CD4-positive, alpha-beta memory T cell (primary cell): ENCODE results near the gene FAM120C. TPM values are rescaled to one million over a fixed set of nuclear protein-coding genes. Genes with fewer than 3 reads are reported as not detected.
A peak's percentile ranks its signal among the peaks of the same experiment; 100 is the strongest.

ENCODE experiments used
- CTCF ChIA-PET: fragments of 350-600 bp; sonication (Branson Sonifier 250); formaldehyde crosslinking; loops from one replicate; lab custom pipeline; 2021; ENCODE audit warnings: inconsistent platforms; ENCODE audit not compliant: partially characterized antibody; lab: Charles Lee
- POLR2A ChIA-PET: fragments of 350-600 bp; sonication (Branson Sonifier 250); formaldehyde crosslinking; loops from one replicate; lab custom pipeline; 2021; ENCODE audit not compliant: partially characterized antibody; lab: Charles Lee
- DNase-seq, 5 donors: peaks; one replicate each; pipeline versions ENCODE4 v3.0.0 to v3.0.0-alpha.2; 2020 to 2022; ENCODE audit warnings: mixed read lengths in 1 of 5
- H3K27ac ChIP-seq: one replicate; pipeline ENCODE4 v1.7.0; 2013; ENCODE audit warnings: low read depth, low read length
- H3K27me3 ChIP-seq: 2 replicates; pipeline ENCODE4 v1.7.0; 2013; ENCODE audit warnings: mild to moderate bottlenecking, low read length, moderate library complexity; ENCODE audit not compliant: insufficient read depth
- H3K36me3 ChIP-seq: 2 replicates; pipeline ENCODE4 v1.7.0; 2013; ENCODE audit warnings: mild to moderate bottlenecking, low read length, moderate library complexity; ENCODE audit not compliant: insufficient read depth
- H3K4me1 ChIP-seq: 2 replicates; pipeline ENCODE4 v1.7.0; 2013; ENCODE audit warnings: mild to moderate bottlenecking, low read length, moderate library complexity; ENCODE audit not compliant: insufficient read depth
- H3K4me3 ChIP-seq, 2 donors: one replicate each; pipeline ENCODE4 v1.7.0; 2013; ENCODE audit warnings: low read length in 2 of 2, mild to moderate bottlenecking in 1 of 2
- H3K9me3 ChIP-seq, 2 donors: one replicate each; pipeline ENCODE4 v1.7.0; 2013; ENCODE audit warnings: low read length in 2 of 2, control low read depth in 1 of 2; ENCODE audit not compliant: control insufficient read depth in 1 of 2
- H3K27ac Mint-ChIP-seq, 7 donors: one replicate each; pipeline ENCODE4 v1.8.0; 2020 to 2021; ENCODE audit warnings: mixed read lengths in 7 of 7, mild to moderate bottlenecking in 6 of 7, inconsistent platforms in 3 of 7, moderate library complexity in 3 of 7
- H3K27me3 Mint-ChIP-seq, 2 donors: one replicate each; pipeline ENCODE4 v1.8.0; 2020 to 2021; ENCODE audit warnings: mixed read lengths in 2 of 2
- H3K36me3 Mint-ChIP-seq, 2 donors: one replicate each; pipeline ENCODE4 v1.8.0; 2020 to 2021; ENCODE audit warnings: mixed read lengths in 2 of 2, inconsistent platforms in 1 of 2, mild to moderate bottlenecking in 1 of 2
- H3K4me1 Mint-ChIP-seq, 4 donors: one replicate each; pipeline ENCODE4 v1.8.0; 2020 to 2021; ENCODE audit warnings: mixed read lengths in 4 of 4, mild to moderate bottlenecking in 1 of 4
- H3K4me3 Mint-ChIP-seq, 8 donors: one replicate each; pipeline ENCODE4 v1.8.0; 2020 to 2021; ENCODE audit warnings: mixed read lengths in 8 of 8, mild to moderate bottlenecking in 7 of 8, moderate library complexity in 6 of 8, inconsistent platforms in 3 of 8
- H3K9me3 Mint-ChIP-seq, 8 donors: one replicate each; pipeline ENCODE4 v1.8.0; 2020 to 2021; ENCODE audit warnings: mixed read lengths in 8 of 8, mild to moderate bottlenecking in 5 of 8, inconsistent platforms in 3 of 8, moderate library complexity in 1 of 8
- intact Hi-C: fragments of 100-400 bp; cut with micrococcal nuclease; formaldehyde crosslinking; loops from one replicate; pipeline ENCODE4 v1.15.1; 2023
- polyA plus RNA-seq, 2 donors: library from polyadenylated mRNA; unstranded; fragments of 300-500 nt; fragmentation: Illumina TruSeq; gene quantifications; one replicate each; pipeline ENCODE4 v1.2.3, GENCODE V29; 2021
- total RNA-seq, 2 experiments: library from RNA; stranded (reverse); gene quantifications; one replicate each; pipeline ENCODE4 v1.2.3, GENCODE V29; 2021

The FAM120C gene
- total and polyA plus RNA-seq, 4 experiments from 2014 or later, result 4.0 to 21.1 (median 11.4) TPM

DNA sequence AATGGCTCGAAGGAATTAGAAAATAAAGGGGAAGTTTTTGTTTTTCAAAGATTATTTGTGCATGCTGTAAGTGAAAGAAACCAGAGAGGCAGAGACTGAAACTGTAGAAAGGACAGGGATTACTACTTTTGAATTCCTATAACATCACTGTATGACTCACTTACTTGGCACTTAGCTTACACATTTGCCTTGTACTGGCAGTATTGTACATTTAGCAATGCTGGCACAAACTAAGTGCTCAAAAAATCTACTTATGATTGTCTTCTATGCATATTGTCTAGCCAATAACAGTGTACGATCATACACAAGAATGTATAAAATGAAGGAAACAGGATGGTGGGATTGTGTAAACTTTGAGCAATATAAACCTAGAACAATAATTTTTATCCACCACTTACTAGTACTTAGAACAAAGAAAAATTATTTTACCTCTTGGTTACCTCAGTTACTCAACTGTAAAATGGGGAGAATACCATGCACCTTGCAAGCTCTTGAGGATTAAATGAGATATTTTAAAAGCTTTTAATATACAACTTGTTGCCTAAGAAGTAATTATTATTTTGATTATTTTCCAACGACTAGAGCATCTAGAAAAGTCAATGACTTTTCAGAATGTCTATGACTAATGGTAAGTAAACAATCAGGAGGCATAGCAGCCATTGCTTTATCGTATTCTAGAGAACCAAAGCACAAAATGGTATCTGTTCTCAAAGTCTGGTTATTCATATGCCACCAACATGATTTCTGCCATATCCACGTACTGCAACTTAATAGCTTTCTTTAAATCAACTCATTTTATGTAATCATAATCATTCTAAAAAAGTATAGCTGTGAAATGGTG, 4.7 kb downstream of the FAM120C start:
- intact Hi-C loops, result no loop called here
- peaks cover 13 to 31% of the 10 kb centered on the region in 2 donors for H3K36me3 Mint-ChIP-seq
- no peaks in the 10 kb centered on the region for H3K27me3 ChIP-seq
- H3K4me1 ChIP-seq, result peaks cover 29% of the 10 kb centered on the region
- POLR2A ChIA-PET, result no interaction called here
- H3K9me3 Mint-ChIP-seq, result peaks cover 0 to 2% (median 0%) of the 10 kb centered on the region in 8 donors
- no peak overlapping the region for H3K27ac ChIP-seq
- H3K4me1 Mint-ChIP-seq, result peaks cover 32 to 58% (median 50%) of the 10 kb centered on the region in 4 donors
- H3K27ac Mint-ChIP-seq, result peak overlapping the region in 2 of 7 donors; percentile 53 to 78
- no peaks in the 10 kb centered on the region for H3K9me3 ChIP-seq
- CTCF ChIA-PET, result no interaction called here
- no peak for DNase-seq
- H3K4me3 ChIP-seq, result no peak overlapping the region
- no peaks in the 10 kb centered on the region for H3K27me3 Mint-ChIP-seq
- H3K4me3 Mint-ChIP-seq, result peak overlapping the region in 1 of 8 donors; percentile 41
- no peaks in the 10 kb centered on the region for H3K36me3 ChIP-seq

DNA sequence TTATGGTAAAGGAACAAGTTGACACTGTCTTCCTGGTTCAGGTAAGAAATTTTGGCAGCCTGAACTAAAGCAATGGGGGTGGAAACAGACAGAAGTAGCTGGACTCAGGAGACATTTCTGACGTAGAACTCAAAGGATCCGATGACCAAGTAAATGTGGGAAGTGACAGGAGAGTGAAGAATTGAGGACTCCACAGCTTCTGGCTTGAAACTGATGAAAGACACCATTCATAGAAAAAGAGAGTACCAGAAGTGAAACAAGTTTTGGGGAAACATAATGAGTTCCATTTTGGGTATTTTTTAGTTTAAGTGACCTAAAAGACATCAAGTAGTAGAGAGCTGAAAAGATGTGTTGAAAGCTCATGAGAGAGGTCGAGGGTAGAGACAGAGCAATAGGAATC, 5.7 kb downstream of the FAM120C start:
- Mint-ChIP-seq H3K27me3 (no peaks in the 10 kb centered on the region), H3K4me3 (no peak overlapping the region), H3K27ac (peak overlapping the region in 1 of 7 donors; percentile 22), H3K36me3 (peaks cover 15 to 31% of the 10 kb centered on the region in 2 donors), H3K9me3 (peaks cover 0 to 2% (median 0%) of the 10 kb centered on the region in 8 donors), H3K4me1 (peaks cover 32 to 57% (median 49%) of the 10 kb centered on the region in 4 donors)
- H3K27me3 ChIP-seq, result no peaks in the 10 kb centered on the region
- DNase-seq, result no peak
- CTCF ChIA-PET, result no interaction called here
- H3K4me1 ChIP-seq, result peaks cover 29% of the 10 kb centered on the region
- no peaks in the 10 kb centered on the region for H3K9me3 ChIP-seq
- no peak overlapping the region for H3K4me3 ChIP-seq
- no peak overlapping the region for H3K27ac ChIP-seq
- H3K36me3 ChIP-seq, result no peaks in the 10 kb centered on the region
- intact Hi-C loops, result no loop called here
- POLR2A ChIA-PET, result no interaction called here

- H3K9me3 ChIP-seq, result no peaks in the 10 kb centered on the region
- Mint-ChIP-seq H3K9me3 (no peaks in the 10 kb centered on the region), H3K27ac (no peak overlapping the region), H3K4me1 (peaks cover 4 to 26% (median 17%) of the 10 kb centered on the region in 4 donors), H3K4me3 (no peak overlapping the region), H3K27me3 (no peaks in the 10 kb centered on the region), H3K36me3 (peaks cover 15 to 17% of the 10 kb centered on the region in 2 donors)
- ChIA-PET CTCF (no interaction called here), POLR2A (interaction anchor here (1.0 kb wide), 1 partner anchor 10 kb away, joined by 3 read pairs; the partner anchor contains the start of gene FAM120C)
- intact Hi-C loops, result no loop called here
- H3K36me3 ChIP-seq, result no peaks in the 10 kb centered on the region
- H3K27ac ChIP-seq, result no peak overlapping the region
- H3K4me3 ChIP-seq, result no peak overlapping the region
- H3K4me1 ChIP-seq, result peaks cover 2% of the 10 kb centered on the region
- no peak for DNase-seq
- H3K27me3 ChIP-seq, result no peaks in the 10 kb centered on the region
These were observed 9.3 kb downstream of the FAM120C start for GRCh38 chrX:54173791-54174190.

DNA sequence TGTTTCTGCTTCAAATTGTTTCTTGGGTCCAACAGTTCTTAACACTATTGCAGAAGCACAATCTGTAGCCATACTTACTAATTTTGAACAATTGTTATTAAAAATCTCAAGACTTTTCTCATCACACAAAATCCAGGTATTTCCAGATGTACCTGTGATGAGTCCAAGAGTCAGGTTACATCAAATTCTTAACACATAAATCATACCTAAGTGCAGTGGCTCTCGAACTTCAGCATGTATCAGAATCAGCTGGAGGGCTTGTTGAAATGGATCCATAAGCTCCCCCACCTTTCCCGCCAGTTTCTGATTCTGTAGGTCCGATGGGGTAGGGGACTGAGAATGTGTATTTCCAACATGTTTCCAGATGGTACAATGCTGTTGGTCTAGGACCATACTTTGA, 10.6 kb downstream of the FAM120C start:
- Histone ChIP-seq H3K9me3 (no peaks in the 10 kb centered on the region), H3K36me3 (no peaks in the 10 kb centered on the region), H3K4me3 (no peak overlapping the region), H3K27ac (no peak overlapping the region), H3K4me1 (no peaks in the 10 kb centered on the region), H3K27me3 (no peaks in the 10 kb centered on the region)
- Mint-ChIP-seq H3K9me3 (no peaks in the 10 kb centered on the region), H3K4me1 (peaks cover 2 to 17% (median 8%) of the 10 kb centered on the region in 4 donors), H3K27ac (no peak overlapping the region), H3K36me3 (peaks cover 12 to 15% of the 10 kb centered on the region in 2 donors), H3K4me3 (no peak overlapping the region), H3K27me3 (no peaks in the 10 kb centered on the region)
- intact Hi-C loops, result no loop called here
- no peak for DNase-seq
- POLR2A ChIA-PET, result no interaction called here
- CTCF ChIA-PET, result no interaction called here

GRCh38 chrX:54171527-54172250, 11.4 kb downstream of the FAM120C start:
- peaks cover 5 to 10% of the 10 kb centered on the region in 2 donors for H3K36me3 Mint-ChIP-seq
- ChIA-PET CTCF (no interaction called here), POLR2A (no interaction called here)
- H3K9me3 ChIP-seq, result no peaks in the 10 kb centered on the region
- no peak overlapping the region for H3K4me3 Mint-ChIP-seq
- intact Hi-C loops, result no loop called here
- no peaks in the 10 kb centered on the region for H3K36me3 ChIP-seq
- no peak for DNase-seq
- peaks cover 0 to 9% (median 2%) of the 10 kb centered on the region in 4 donors for H3K4me1 Mint-ChIP-seq
- no peaks in the 10 kb centered on the region for H3K27me3 Mint-ChIP-seq
- no peak overlapping the region for H3K27ac Mint-ChIP-seq
- H3K27ac ChIP-seq, result no peak overlapping the region
- H3K27me3 ChIP-seq, result no peaks in the 10 kb centered on the region
- H3K4me3 ChIP-seq, result no peak overlapping the region
- no peaks in the 10 kb centered on the region for H3K4me1 ChIP-seq
- H3K9me3 Mint-ChIP-seq, result no peaks in the 10 kb centered on the region

GRCh38 chrX:54171091-54171490, 12.0 kb downstream of the FAM120C start:
- H3K4me3 Mint-ChIP-seq, result no peak overlapping the region
- no peaks in the 10 kb centered on the region for H3K9me3 Mint-ChIP-seq
- no peaks in the 10 kb centered on the region for H3K27me3 ChIP-seq
- H3K27me3 Mint-ChIP-seq, result no peaks in the 10 kb centered on the region
- H3K4me3 ChIP-seq, result no peak overlapping the region
- DNase-seq, result no peak
- H3K27ac ChIP-seq, result no peak overlapping the region
- intact Hi-C loops, result no loop called here
- no peaks in the 10 kb centered on the region for H3K36me3 ChIP-seq
- CTCF ChIA-PET, result interaction anchor here (0.6 kb wide), 1 partner anchor 10 kb away, joined by 3 read pairs; no protein-coding TSS in a partner anchor
- H3K27ac Mint-ChIP-seq, result peak overlapping the region in 2 of 7 donors; percentile 51 to 68
- peaks cover 0 to 9% (median 1%) of the 10 kb centered on the region in 4 donors for H3K4me1 Mint-ChIP-seq
- H3K9me3 ChIP-seq, result no peaks in the 10 kb centered on the region
- H3K4me1 ChIP-seq, result no peaks in the 10 kb centered on the region
- POLR2A ChIA-PET, result no interaction called here
- peaks cover 5 to 8% of the 10 kb centered on the region in 2 donors for H3K36me3 Mint-ChIP-seq

- Mint-ChIP-seq H3K4me3 (no peak overlapping the region), H3K9me3 (no peaks in the 10 kb centered on the region), H3K27me3 (no peaks in the 10 kb centered on the region), H3K4me1 (peaks cover 0 to 4% (median 0%) of the 10 kb centered on the region in 4 donors), H3K36me3 (no peaks in the 10 kb centered on the region), H3K27ac (no peak overlapping the region)
- Histone ChIP-seq H3K27ac (no peak overlapping the region), H3K4me3 (no peak overlapping the region), H3K36me3 (no peaks in the 10 kb centered on the region), H3K27me3 (no peaks in the 10 kb centered on the region), H3K4me1 (no peaks in the 10 kb centered on the region), H3K9me3 (no peaks in the 10 kb centered on the region)
- intact Hi-C loops, result no loop called here
- POLR2A ChIA-PET, result no interaction called here
- DNase-seq, result no peak
- CTCF ChIA-PET, result no interaction called here
These were observed 16.1 kb downstream of the FAM120C start for GRCh38 chrX:54166915-54167314.
